ENCODE measurements around the gene KCNG4. TPM values are rescaled to one million over a fixed set of nuclear protein-coding genes. Genes with fewer than 3 reads are reported as not detected.

KCNG4 gene
- total RNA-seq, 3 donors from 2014 or later = not detected

DNA sequence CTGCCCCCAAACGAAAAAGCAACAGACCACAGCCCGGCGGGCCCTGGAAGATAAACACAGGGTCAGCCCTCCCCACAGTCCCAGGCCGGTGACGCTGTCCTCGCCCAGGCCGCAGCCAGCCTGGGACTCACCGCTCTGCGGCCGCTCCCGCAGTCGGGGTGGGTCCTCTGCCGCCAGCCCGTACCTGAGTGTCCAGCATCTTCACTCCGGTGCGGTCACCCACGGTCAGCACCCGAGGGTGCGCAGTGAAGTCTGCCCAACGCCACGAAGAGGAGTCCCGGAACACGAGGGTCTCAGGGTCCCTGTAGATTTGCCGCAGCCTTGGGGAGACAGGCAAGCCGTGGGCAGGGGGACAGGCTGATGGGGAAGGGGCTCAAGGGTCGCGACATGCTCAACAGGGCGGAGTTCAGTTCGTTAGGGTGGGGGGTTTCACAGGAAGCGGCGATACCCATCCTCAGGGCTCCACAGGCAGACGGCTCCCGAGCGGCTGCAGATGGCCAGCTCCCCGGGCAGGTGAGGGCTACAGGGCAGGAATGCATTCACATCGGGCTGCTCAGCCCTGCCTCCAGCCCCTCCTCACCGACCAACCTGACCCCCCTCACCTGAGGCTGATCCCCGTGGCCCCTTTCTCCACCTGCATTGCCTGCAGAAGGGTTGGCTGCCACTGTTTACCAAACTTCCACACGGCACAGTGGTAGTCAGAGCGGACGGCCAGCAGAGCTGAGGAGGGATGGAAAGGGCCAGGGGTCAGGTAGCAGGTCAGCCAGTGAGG, 58.5 kb downstream of the KCNG4 start:
- Histone ChIP-seq H3K4me1 (ENCODE audit: low read depth) (peaks cover 13% of the 10 kb centered on the region), H3K36me3 (ENCODE audit: low read depth) (peaks cover 4% of the 10 kb centered on the region), H3K4me3 (no peak overlapping the region), H3K9me3 (no peaks in the 10 kb centered on the region)
- no peak for DNase-seq
- TF ChIP-seq, protein P1, sequence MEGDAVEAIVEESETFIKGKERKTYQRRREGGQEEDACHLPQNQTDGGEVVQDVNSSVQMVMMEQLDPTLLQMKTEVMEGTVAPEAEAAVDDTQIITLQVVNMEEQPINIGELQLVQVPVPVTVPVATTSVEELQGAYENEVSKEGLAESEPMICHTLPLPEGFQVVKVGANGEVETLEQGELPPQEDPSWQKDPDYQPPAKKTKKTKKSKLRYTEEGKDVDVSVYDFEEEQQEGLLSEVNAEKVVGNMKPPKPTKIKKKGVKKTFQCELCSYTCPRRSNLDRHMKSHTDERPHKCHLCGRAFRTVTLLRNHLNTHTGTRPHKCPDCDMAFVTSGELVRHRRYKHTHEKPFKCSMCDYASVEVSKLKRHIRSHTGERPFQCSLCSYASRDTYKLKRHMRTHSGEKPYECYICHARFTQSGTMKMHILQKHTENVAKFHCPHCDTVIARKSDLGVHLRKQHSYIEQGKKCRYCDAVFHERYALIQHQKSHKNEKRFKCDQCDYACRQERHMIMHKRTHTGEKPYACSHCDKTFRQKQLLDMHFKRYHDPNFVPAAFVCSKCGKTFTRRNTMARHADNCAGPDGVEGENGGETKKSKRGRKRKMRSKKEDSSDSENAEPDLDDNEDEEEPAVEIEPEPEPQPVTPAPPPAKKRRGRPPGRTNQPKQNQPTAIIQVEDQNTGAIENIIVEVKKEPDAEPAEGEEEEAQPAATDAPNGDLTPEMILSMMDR (IDR thresholded peaks at IDR 0.05) = no peak
- no peak for ATAC-seq
- intact Hi-C loops (cut with DNase I, micrococcal nuclease) = no loop called here

DNA sequence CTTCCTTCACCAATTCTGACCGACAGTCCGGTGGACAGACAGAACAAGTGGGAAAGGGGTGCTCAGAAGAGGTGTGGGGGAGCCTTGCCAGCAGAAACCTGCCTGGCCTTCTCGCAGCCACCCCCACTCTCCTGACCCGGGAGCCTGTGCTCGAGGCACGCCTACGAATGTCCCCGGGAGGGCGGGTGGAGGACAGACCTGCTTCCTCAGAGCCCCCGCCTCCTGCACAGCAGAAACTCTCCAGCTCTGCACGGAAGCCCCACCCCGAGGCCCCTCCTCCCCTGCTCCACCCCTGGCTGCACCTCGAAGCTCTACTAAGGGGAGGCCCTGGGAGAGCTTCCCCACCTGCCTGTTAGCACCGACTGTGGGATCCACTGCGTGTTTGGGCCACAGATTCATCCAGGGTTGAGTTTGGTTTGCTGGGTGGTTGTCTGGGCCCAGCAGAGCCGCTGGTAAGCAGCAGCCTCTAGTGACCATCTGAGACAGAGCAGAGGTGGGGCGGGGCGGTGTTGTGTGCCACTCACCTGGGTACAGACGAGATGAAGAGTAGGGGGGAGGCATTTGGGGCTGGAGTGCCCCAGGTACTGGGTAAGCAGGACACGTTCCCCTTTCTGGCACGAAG, 59.2 kb downstream of the KCNG4 start:
- DNase-seq (peak in 1 of 3 donors; percentile 38), ATAC-seq (no peak)
- Histone ChIP-seq H3K4me1 (ENCODE audit: low read depth) (peaks cover 7% of the 10 kb centered on the region), H3K36me3 (ENCODE audit: low read depth) (peaks cover 4% of the 10 kb centered on the region), H3K4me3 (no peak overlapping the region), H3K9me3 (no peaks in the 10 kb centered on the region)
- TF ChIP-seq, protein P1 (IDR thresholded peaks at IDR 0.05) = no peak
- intact Hi-C loops (cut with DNase I, micrococcal nuclease) = no loop called here

DNA sequence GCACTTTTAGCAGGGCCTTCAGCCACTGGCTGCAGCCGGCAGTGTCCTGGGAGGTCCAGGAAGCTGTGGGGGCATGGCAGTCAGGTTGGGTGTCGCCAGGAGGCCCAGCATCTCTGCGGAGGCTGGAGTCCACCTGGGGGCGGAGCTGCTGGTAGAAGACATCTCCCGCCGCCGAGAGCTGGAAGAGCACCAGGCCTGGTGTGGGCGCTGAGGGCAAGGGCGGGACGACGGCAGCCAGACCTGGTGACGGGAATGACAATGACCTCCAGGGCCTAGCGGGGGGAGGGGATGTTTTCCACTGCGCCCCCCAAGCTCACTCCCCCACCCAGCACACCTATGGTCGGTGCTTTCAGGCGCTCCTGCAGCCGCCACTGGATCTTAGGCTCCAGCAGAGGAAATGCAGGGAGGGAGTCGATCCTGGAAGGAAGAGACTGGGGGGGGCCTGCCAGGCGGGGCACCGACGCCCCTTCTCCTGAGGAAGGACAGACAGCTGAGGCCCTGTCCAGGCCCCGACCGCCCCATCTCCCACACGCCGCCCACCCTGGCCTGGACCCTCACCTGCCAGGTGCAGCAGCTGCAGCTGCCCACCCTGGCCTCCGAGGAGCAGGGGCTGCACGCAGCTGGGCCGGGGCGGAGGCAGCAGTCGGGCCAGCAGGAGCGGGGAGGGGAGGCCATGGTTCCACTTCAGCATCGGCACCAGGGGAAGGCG, 60.0 kb downstream of the KCNG4 start:
- Histone ChIP-seq H3K9me3 (no peaks in the 10 kb centered on the region), H3K4me1 (ENCODE audit: low read depth) (peaks cover 4% of the 10 kb centered on the region), H3K36me3 (ENCODE audit: low read depth) (peaks cover 4% of the 10 kb centered on the region), H3K4me3 (no peak overlapping the region)
- intact Hi-C loops (cut with DNase I, micrococcal nuclease) = no loop called here
- ATAC-seq = no peak
- no peak for DNase-seq
- TF ChIP-seq, protein P1 (IDR thresholded peaks at IDR 0.05) = no peak

DNA sequence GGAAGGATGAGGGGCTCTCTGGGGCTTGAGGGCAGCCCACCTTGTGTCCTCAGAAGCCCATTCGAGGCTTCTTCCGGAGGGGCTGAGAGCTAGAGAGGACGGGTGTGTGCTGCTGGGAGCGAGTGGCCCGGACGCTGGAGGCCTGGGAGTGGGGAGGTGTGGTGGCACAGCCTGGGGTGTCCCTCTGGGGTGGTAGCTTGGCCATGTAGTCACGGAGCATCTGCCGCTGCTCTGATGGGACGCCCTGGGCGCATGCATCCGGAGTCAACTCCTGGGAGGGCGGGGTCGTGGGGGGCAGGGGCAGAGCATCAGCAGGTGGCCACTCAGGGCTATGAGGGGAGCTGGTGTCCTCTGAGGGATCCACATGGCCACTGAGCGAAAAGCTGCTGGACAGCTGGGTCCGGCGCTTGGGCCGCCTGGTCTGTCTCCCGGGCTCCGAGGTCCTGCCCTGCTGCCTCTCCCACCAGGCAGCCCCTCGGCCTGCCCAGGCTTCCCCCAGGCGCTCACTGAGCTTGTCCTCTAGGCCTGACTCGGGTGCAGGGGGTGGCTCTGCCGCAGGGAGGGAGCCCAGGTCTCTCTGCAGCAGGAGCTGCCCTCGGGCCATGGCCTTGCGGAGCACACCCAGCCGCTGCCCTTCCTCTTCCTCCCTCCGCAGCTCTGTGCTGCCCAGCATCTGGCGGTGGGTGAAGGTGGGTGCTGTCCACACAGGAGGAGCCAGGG, 60.8 kb downstream of the KCNG4 start:
- DNase-seq = no peak
- Histone ChIP-seq H3K4me1 (ENCODE audit: low read depth) (peaks cover 4% of the 10 kb centered on the region), H3K4me3 (no peak overlapping the region), H3K36me3 (ENCODE audit: low read depth) (peaks cover 4% of the 10 kb centered on the region), H3K9me3 (no peaks in the 10 kb centered on the region)
- TF ChIP-seq, protein P1 (IDR thresholded peaks at IDR 0.05) = no peak
- intact Hi-C loops (cut with DNase I, micrococcal nuclease) = no loop called here
- no peak for ATAC-seq

DNA sequence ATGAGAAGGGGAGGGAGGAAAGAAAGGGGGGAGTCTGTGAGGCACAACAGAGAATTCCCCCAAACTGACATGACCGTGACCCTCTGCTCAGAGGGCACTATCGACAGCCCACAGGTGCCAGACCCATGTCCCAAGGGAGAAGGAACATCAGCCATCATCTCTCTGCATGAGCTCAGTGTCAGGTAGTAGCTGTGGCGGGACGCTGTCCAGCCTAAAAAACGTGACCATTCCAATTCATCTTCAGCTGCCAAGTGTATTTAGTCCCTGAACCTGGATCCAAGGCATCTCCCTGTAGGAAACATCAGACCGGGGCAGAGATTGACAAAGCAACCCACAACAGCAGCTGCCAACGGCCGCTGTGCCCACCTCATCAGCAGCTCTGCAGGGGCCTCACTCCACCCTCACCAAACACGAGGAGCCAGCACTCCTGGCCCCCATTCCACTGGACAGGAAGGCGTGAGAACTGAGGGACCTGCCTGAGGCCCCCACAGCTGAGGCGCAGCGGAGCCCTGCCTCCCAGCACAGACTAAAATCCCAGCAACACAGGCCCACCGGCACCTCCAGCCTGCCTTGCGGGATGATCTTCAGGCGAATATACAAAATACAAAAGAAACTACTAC, 61.6 kb downstream of the KCNG4 start:
- peaks cover 4% of the 10 kb centered on the region for H3K4me1 ChIP-seq (ENCODE audit: low read depth)
- DNase-seq = no peak
- H3K36me3 ChIP-seq (ENCODE audit: low read depth) = peaks cover 4% of the 10 kb centered on the region
- TF ChIP-seq, protein P1 (IDR thresholded peaks at IDR 0.05) = no peak
- no peak overlapping the region for H3K4me3 ChIP-seq
- ATAC-seq = no peak
- no peaks in the 10 kb centered on the region for H3K9me3 ChIP-seq
- intact Hi-C loops (cut with DNase I, micrococcal nuclease) = no loop called here

Data from mucosa of descending colon (tissue), 3 donors.